Vagina (tissue), 2 donors: ENCODE results near the gene NUDT13. TPM values are rescaled to one million over a fixed set of nuclear protein-coding genes. Genes with fewer than 3 reads are reported as not detected.
A peak's percentile ranks its signal among the peaks of the same experiment; 100 is the strongest.

Experiments
- DNase-seq, 2 donors: peaks; one replicate each; pipeline ENCODE4 v3.0.0-alpha.2; 2017; ENCODE audit errors: extremely low spot score in 2 of 2
- H3K27ac ChIP-seq: fragments of 200-600 bp; sonication (generic); one replicate; pipeline ENCODE4 v1.5.1; 2019
- H3K27me3 ChIP-seq: fragments of 200-600 bp; sonication (generic); one replicate; pipeline ENCODE4 v1.5.1; 2019
- H3K36me3 ChIP-seq, 2 donors: fragments of 200-600 bp; sonication (generic); one replicate each; pipeline ENCODE4 v1.5.1; 2017 to 2019
- H3K4me1 ChIP-seq: fragments of 200-600 bp; sonication (generic); one replicate; pipeline ENCODE4 v1.5.1; 2019
- H3K4me3 ChIP-seq, 2 donors: fragments of 200-600 bp; sonication (generic); 1 replicate in 1 of 2; 2 replicates in 1 of 2; pipeline ENCODE4 v1.5.1; 2016 to 2019
- H3K9me3 ChIP-seq: fragments of 200-600 bp; sonication (generic); one replicate; pipeline ENCODE4 v1.5.1; 2019
- POLR2A ChIP-seq, 2 donors: fragments of 450-650 bp; IDR thresholded peaks; one replicate each; pipeline ENCODE4 v1.6.1; 2017; ENCODE audit warnings: antibody characterized with exemption in 2 of 2, mild to moderate bottlenecking in 2 of 2, moderate library complexity in 2 of 2
- POLR2AphosphoS5 ChIP-seq, 2 donors: sonication (generic); formaldehyde crosslinking; IDR thresholded peaks; one replicate each; pipeline ENCODE4 v1.9.0; 2017; ENCODE audit warnings: antibody characterized with exemption in 2 of 2, mild to moderate bottlenecking in 2 of 2, low read depth in 1 of 2; ENCODE audit not compliant: insufficient read depth in 1 of 2
- intact Hi-C: fragments of 100-400 bp; cut with DNase I; formaldehyde crosslinking; loops from one replicate; pipeline ENCODE4 v1.15.1; 2023
- total RNA-seq: library from RNA; depleted of rRNA; stranded (reverse); fragments of >200 nt; gene quantifications from one replicate; pipeline ENCODE4 v1.2.3, GENCODE V29; 2016
- TF ChIP-seq, protein P1 (sequence below), 3 experiments: fragments of 450-650 bp in 2 of 3; fragments of 200-600 bp in 1 of 3; sonication (generic) in 1 of 3; IDR thresholded peaks; one replicate each; pipeline ENCODE4 v1.5.1; 2017 to 2019; ENCODE audit warnings: antibody characterized with exemption in 3 of 3, mild to moderate bottlenecking in 2 of 3, moderate library complexity in 2 of 3

NUDT13 gene
- total RNA-seq, 1 donor from 2014 or later, result 2.9 TPM

DNA sequence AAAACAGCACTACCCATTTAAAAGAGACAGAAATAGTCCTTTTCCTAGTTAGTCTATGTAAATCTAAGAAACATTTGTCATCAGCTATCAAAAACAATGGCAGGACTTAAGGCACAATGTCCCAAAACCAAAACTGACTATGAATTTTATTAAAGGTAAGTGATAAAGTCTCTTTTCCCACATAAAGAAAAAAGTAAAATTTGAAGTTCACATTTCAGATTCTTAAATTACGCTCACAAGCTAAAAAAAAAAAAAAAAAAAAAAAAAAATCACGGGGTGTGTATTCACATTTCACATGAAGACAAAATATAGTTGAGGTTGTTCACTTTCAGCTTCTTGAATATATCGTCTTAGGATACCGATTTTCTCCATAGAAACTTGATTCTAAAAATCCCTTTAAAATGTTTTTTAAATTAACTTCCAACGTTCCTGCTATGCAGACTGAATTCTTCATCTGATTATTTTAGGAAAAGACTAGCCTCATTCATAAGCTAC is 15.2 kb upstream of the NUDT13 start:
- Histone ChIP-seq H3K4me3 (peak overlapping the region; percentile 75), H3K27me3 (no peaks in the 10 kb centered on the region), H3K9me3 (no peaks in the 10 kb centered on the region), H3K4me1 (peaks cover 11% of the 10 kb centered on the region), H3K27ac (peak overlapping the region; percentile 95), H3K36me3 (no peaks in the 10 kb centered on the region)
- DNase-seq, result no peak
- TF ChIP-seq POLR2A (IDR thresholded peaks at IDR 0.05), result no peak
- TF ChIP-seq, protein P1, sequence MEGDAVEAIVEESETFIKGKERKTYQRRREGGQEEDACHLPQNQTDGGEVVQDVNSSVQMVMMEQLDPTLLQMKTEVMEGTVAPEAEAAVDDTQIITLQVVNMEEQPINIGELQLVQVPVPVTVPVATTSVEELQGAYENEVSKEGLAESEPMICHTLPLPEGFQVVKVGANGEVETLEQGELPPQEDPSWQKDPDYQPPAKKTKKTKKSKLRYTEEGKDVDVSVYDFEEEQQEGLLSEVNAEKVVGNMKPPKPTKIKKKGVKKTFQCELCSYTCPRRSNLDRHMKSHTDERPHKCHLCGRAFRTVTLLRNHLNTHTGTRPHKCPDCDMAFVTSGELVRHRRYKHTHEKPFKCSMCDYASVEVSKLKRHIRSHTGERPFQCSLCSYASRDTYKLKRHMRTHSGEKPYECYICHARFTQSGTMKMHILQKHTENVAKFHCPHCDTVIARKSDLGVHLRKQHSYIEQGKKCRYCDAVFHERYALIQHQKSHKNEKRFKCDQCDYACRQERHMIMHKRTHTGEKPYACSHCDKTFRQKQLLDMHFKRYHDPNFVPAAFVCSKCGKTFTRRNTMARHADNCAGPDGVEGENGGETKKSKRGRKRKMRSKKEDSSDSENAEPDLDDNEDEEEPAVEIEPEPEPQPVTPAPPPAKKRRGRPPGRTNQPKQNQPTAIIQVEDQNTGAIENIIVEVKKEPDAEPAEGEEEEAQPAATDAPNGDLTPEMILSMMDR (IDR thresholded peaks at IDR 0.05), result no peak
- no peak for TF ChIP-seq POLR2AphosphoS5 (IDR thresholded peaks at IDR 0.05; ENCODE audit: insufficient read depth in 1 of 2, low read depth in 1 of 2)
- intact Hi-C loops, result no loop called here

DNA sequence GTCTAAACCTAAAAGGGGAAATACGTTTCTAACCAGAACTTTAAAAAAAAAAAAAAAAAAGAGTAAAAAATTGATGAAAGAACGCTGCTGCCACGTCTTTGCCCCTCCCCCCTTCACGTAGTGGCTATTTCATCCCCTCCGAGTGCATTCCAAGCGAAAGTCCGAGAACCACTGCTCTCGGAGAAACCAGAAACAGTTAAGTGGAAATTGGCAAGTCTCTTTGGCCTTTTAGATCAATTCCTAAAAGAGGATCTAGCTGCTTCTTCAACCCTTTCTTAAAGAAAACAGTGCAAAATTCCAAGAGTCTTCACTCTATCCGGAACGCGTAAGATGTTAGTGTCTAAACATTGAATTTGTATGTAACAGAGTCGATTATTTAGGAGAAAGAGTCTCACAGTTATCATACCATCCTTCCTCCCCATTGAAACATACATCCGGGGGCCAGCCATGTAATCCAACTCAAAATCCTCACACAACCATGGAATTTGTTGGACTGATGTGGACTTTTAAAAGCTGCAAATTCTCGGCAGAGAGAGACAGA is 14.7 kb upstream of the NUDT13 start:
- no peak for DNase-seq
- no peaks in the 10 kb centered on the region for H3K9me3 ChIP-seq
- TF ChIP-seq POLR2A (IDR thresholded peaks at IDR 0.05), result no peak
- peak in 1 of 2 donors; percentile 79 for TF ChIP-seq POLR2AphosphoS5 (IDR thresholded peaks at IDR 0.05; ENCODE audit: insufficient read depth in 1 of 2, low read depth in 1 of 2)
- H3K27me3 ChIP-seq, result no peaks in the 10 kb centered on the region
- intact Hi-C loops, result no loop called here
- no peaks in the 10 kb centered on the region for H3K36me3 ChIP-seq
- peaks cover 10% of the 10 kb centered on the region for H3K4me1 ChIP-seq
- H3K27ac ChIP-seq, result peak overlapping the region; percentile 95
- peak overlapping the region; percentile 75 for H3K4me3 ChIP-seq

GRCh38 chr10:73096041-73096448 is 14.2 kb upstream of the NUDT13 start:
- H3K9me3 ChIP-seq, result no peaks in the 10 kb centered on the region
- intact Hi-C loops, result no loop called here
- H3K4me3 ChIP-seq, result peak overlapping the region; percentile 75
- no peaks in the 10 kb centered on the region for H3K27me3 ChIP-seq
- H3K4me1 ChIP-seq, result peaks cover 10% of the 10 kb centered on the region
- TF ChIP-seq POLR2AphosphoS5 (IDR thresholded peaks at IDR 0.05; ENCODE audit: insufficient read depth in 1 of 2, low read depth in 1 of 2) (no peak), POLR2A (IDR thresholded peaks at IDR 0.05) (peak in 1 of 2 donors; percentile 15)
- TF ChIP-seq, protein P1 (IDR thresholded peaks at IDR 0.05), result no peak
- H3K27ac ChIP-seq, result peak overlapping the region; percentile 95
- H3K36me3 ChIP-seq, result no peaks in the 10 kb centered on the region
- DNase-seq, result no peak

GRCh38 chr10:73096449-73097304 is 13.6 kb upstream of the NUDT13 start, which contains the start of gene P4HA1:
Gene P4HA1 (minus strand): TSS chr10:73096866. CDS start chr10:73074883, 21,983 bp downstream.
- TF ChIP-seq POLR2A (IDR thresholded peaks at IDR 0.05) (peak; percentile 53 to 97), POLR2AphosphoS5 (IDR thresholded peaks at IDR 0.05; ENCODE audit: insufficient read depth in 1 of 2, low read depth in 1 of 2) (peak; percentile 93 to 99)
- TF ChIP-seq, protein P1 (IDR thresholded peaks at IDR 0.05), result peak in 2 of 3 experiments; percentile 45 to 54
- Histone ChIP-seq H3K36me3 (no peaks in the 10 kb centered on the region), H3K9me3 (no peaks in the 10 kb centered on the region), H3K4me1 (peaks cover 10% of the 10 kb centered on the region), H3K27me3 (no peaks in the 10 kb centered on the region), H3K4me3 (peak within 1 kb of the TSS; percentile 75), H3K27ac (peak within 1 kb of the TSS; percentile 95)
- intact Hi-C loops, result no loop called here
- DNase-seq, result peak; percentile 98 to 99

GRCh38 chr10:73097305-73097670 is 13.0 kb upstream of the NUDT13 start:
- H3K36me3 ChIP-seq, result no peaks in the 10 kb centered on the region
- peaks cover 10% of the 10 kb centered on the region for H3K4me1 ChIP-seq
- peak overlapping the region; percentile 75 for H3K4me3 ChIP-seq
- TF ChIP-seq, protein P1 (IDR thresholded peaks at IDR 0.05), result no peak
- TF ChIP-seq POLR2A (IDR thresholded peaks at IDR 0.05) (no peak), POLR2AphosphoS5 (IDR thresholded peaks at IDR 0.05; ENCODE audit: insufficient read depth in 1 of 2, low read depth in 1 of 2) (no peak)
- H3K27ac ChIP-seq, result peak overlapping the region; percentile 95
- intact Hi-C loops, result no loop called here
- no peaks in the 10 kb centered on the region for H3K27me3 ChIP-seq
- no peak for DNase-seq
- no peaks in the 10 kb centered on the region for H3K9me3 ChIP-seq
